A172 (cell line): ENCODE results near the gene HNRNPM. TPM values are rescaled to one million over a fixed set of nuclear protein-coding genes. Genes with fewer than 3 reads are reported as not detected.

Source experiments
- DNase-seq: peaks from one replicate; pipeline ENCODE4 v3.0.0-alpha.2; 2015; ENCODE audit warnings: low spot score
- total RNA-seq: library from RNA; depleted of rRNA; stranded (reverse); fragments of >200 nt; shearing (Covaris generic); gene quantifications from 2 replicates; pipeline ENCODE4 v1.2.3, GENCODE V29; 2014

HNRNPM gene
- total RNA-seq, 1 experiment from 2014 or later, result 102 TPM

GRCh38 chr19:8486661-8487136, 41.9 kb downstream of the HNRNPM start:
- DNase-seq, result no peak

DNA sequence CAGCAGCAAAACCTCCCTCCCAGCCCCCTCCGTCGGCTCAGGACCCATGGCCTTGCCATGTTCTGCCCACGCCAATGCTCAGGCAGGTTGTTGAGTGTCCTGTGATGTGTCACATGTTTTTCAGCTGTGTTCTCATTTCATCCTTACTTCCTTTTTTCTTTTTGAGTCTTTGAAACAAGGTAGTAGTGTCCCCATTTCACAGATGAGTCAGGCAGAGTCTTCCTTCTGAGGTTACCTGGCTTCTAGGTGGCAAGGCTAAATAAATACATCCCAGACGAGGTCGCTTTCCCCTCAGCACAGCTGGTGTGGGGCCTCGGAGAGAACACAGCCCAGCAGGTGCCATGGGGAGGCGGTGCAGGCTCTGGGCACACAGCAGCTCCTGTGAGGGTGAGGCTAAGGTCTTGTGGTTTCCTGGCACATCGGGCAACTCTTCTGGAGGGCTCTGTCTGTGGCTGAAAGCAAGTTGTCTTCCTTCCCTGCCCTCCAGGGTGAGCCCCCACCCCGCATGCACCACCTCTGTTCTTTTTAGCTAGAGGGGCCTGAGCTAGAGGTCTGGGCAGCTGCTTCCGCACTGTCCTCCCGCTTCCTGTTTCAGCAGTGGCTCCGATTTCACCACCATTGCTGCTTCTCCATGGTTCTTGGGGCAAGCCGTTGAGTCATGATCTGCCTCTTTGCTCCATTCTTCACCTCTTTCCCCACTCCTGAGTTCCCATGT, 42.5 kb downstream of the HNRNPM start:
- DNase-seq, result no peak

- DNase-seq, result no peak
These were observed 43.6 kb downstream of the HNRNPM start for GRCh38 chr19:8488365-8488764.

GRCh38 chr19:8489561-8490394, 45.0 kb downstream of the HNRNPM start:
- DNase-seq, result no peak

GRCh38 chr19:8490395-8490760, 45.6 kb downstream of the HNRNPM start:
- DNase-seq, result no peak

GRCh38 chr19:8490873-8491272, 46.1 kb downstream of the HNRNPM start:
- no peak for DNase-seq

- DNase-seq, result no peak
These were observed 46.8 kb downstream of the HNRNPM start for GRCh38 chr19:8491574-8491973.

- no peak for DNase-seq
These were observed 49.4 kb downstream of the HNRNPM start for GRCh38 chr19:8494158-8494557.

GRCh38 chr19:8498295-8498694, 53.5 kb downstream of the HNRNPM start:
- DNase-seq, result no peak

GRCh38 chr19:8499048-8499833, 54.5 kb downstream of the HNRNPM start:
- no peak for DNase-seq

GRCh38 chr19:8500158-8500557, 55.4 kb downstream of the HNRNPM start:
- no peak for DNase-seq

GRCh38 chr19:8501516-8501915, 56.7 kb downstream of the HNRNPM start:
- DNase-seq, result no peak

GRCh38 chr19:8501981-8502380, 57.2 kb downstream of the HNRNPM start:
- DNase-seq, result no peak

- DNase-seq, result no peak
These were observed 58.7 kb downstream of the HNRNPM start for GRCh38 chr19:8503510-8503909.

- no peak for DNase-seq
These were observed 59.4 kb downstream of the HNRNPM start for GRCh38 chr19:8504171-8504570.

- no peak for DNase-seq
These were observed 60.1 kb downstream of the HNRNPM start for GRCh38 chr19:8504919-8505318.

GRCh38 chr19:8505680-8506401, 61.1 kb downstream of the HNRNPM start:
- DNase-seq, result peak; percentile 59

DNA sequence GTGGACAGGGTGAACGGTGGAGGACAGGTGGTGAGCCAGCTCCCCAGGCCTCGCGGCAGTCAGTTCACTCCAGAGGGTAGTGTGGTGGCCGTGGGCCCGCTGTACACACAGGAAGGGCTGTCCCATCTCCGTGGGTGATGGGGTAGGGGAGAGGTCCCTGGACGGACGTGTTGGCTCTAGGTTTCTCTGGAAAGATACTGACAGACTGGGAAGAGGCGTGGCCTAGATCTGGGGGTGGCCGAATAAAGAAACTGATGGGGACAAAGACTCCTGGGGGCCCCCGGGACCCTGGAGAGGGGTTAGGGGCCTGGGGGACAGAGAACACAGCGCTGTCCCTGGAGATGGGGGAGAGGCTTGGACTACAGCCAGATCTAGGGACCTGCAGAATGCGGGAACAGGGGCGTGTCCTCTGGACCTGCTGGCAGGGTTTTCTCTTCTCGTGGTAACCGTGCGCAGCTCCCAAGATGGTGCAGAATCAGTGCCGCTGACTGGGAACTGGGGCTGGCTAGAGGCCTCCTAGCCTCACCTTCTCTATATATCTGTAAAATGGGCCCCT, 61.7 kb downstream of the HNRNPM start:
- DNase-seq, result peak; percentile 35

DNA sequence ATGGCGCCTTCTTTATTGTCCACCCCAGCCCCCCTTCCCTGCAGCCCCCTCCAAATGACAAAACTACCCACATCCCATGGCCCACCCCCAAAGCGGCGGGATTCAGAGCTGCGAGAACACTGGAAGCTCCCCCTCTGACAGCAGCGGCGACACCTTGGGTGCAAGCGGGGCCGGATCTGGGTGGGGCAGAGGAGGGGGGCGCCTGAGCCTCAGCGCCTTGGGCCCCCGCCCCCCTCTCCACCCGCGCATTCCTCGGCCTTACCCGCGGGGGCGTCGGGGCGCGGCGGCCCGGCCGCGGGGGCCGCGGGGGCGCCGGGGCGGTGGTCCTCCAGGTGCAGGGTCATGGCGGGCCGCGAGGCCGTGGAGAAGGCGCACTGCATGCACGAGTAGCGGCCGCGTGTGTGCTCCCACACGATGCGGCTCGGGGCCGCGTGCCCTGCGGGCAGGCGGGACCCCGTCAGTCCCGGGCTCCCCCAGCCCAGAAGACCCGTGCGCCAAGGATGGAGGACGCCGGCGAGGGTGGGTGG, 65.9 kb downstream of the HNRNPM start:
- no peak for DNase-seq

DNA sequence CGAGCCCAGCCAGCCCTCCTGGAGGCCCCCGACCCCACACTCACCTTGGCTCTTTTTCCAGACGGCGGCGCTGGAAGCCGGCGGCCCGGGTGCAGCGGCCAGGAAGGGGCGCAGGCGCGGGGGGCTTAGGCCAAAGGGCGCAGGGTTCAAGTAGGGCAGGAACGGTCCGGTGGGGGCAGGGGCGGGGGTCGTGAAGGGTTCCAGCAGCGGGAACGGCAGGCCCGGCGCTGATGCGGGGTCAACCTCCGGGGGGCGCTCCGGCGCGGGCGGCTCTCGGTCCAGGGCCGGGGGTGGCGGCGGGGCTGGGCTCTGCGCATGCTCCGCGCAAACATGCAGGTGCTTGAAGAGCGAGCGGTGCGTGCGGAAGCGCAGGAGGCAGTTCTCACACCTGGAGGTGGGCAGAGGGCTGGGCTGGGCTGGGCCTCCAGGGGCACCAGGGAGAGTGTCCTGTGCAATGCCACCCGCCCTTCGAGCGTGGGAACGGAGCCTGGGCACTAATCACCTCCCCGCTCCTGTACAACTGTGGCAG, 66.9 kb downstream of the HNRNPM start:
- DNase-seq, result no peak
